K562 (cell line): ENCODE results near the gene ZNF485. TPM values are rescaled to one million over a fixed set of nuclear protein-coding genes. Genes with fewer than 3 reads are reported as not detected.

Source experiments
- CEBPG ChIP-seq, 3 experiments: fragments of 200-800 bp in 1 of 3; sonication (Bioruptor generic) in 1 of 3; sonication (generic) in 1 of 3; formaldehyde crosslinking in 1 of 3; IDR thresholded peaks in 2 of 3; conservative IDR thresholded peaks in 1 of 3; 2 replicates each; pipeline versions ENCODE4 v1.6.1 to v1.8.0; 2016 to 2022; ENCODE audit warnings: missing compliant biosample characterization in 2 of 3, missing genetic modification characterization in 2 of 3, mild to moderate bottlenecking in 1 of 3, missing genetic modification reagents in 1 of 3
- CLOCK ChIP-seq: fragments of 250-450 bp; sonication (Bioruptor Pico); IDR thresholded peaks from 2 replicates; pipeline ENCODE4 v1.4.0; 2020; ENCODE audit warnings: mild to moderate bottlenecking, moderate library complexity, borderline replicate concordance
- E2F4 ChIP-seq: sonication (generic); formaldehyde crosslinking; IDR thresholded peaks from 2 replicates; pipeline ENCODE4 v1.8.0; 2022; ENCODE audit warnings: mild to moderate bottlenecking, low read depth, missing genetic modification reagents
- ETV5 ChIP-seq: sonication (generic); formaldehyde crosslinking; IDR thresholded peaks from 2 replicates; pipeline ENCODE4 v1.4.0; 2020; ENCODE audit warnings: low read depth, mild to moderate bottlenecking, missing genetic modification reagents
- FOXP1 ChIP-seq: sonication (generic); formaldehyde crosslinking; IDR thresholded peaks from 2 replicates; pipeline ENCODE4 v1.8.0; 2022; ENCODE audit warnings: mild to moderate bottlenecking, missing genetic modification reagents
- GMEB1 ChIP-seq: fragments of 250-450 bp; sonication (Bioruptor Pico); IDR thresholded peaks from 2 replicates; pipeline ENCODE4 v1.4.0; 2020; ENCODE audit warnings: mild to moderate bottlenecking
- HOXB6 ChIP-seq: fragments of 250-450 bp; sonication (Bioruptor Pico); IDR thresholded peaks from 2 replicates; pipeline ENCODE4 v1.5.1; 2022; ENCODE audit warnings: mild to moderate bottlenecking, borderline replicate concordance
- MAFG ChIP-seq: fragments of 450-650 bp; conservative IDR thresholded peaks from 2 replicates; pipeline ENCODE4 v1.6.1; 2016; ENCODE audit warnings: missing genetic modification characterization, missing compliant biosample characterization
- MYC ChIP-seq, 2 experiments: fragments of 250-450 bp in 1 of 2; sonication (Bioruptor Pico) in 1 of 2; IDR thresholded peaks; 2 replicates each; pipeline versions ENCODE4 v1.5.1 to v1.6.1; 2012 to 2021; ENCODE audit warnings: low read depth in 2 of 2, borderline replicate concordance in 1 of 2, improper control_type of control experiment in 1 of 2, low read length in 1 of 2, mild to moderate bottlenecking in 1 of 2, moderate library complexity in 1 of 2
- NFIC ChIP-seq: fragments of 450-650 bp; IDR thresholded peaks from 2 replicates; pipeline ENCODE4 v1.6.1; 2017; ENCODE audit warnings: mild to moderate bottlenecking, inconsistent platforms
- NFYB ChIP-seq: IDR thresholded peaks from 2 replicates; pipeline ENCODE4 v1.6.1; 2011; ENCODE audit warnings: mild to moderate bottlenecking, moderate library complexity; ENCODE audit not compliant: insufficient read length; ENCODE audit errors: extremely low read depth
- STAT5A ChIP-seq: IDR thresholded peaks from 2 replicates; pipeline ENCODE4 v1.6.1; 2012; ENCODE audit warnings: low read length, inconsistent platforms, borderline replicate concordance
- TCFL5 ChIP-seq: fragments of 250-450 bp; sonication (Bioruptor Pico); conservative IDR thresholded peaks from 2 replicates; pipeline ENCODE4 v1.6.1; 2021; ENCODE audit warnings: mild to moderate bottlenecking, moderate library complexity, matching md5 sums
- TSHZ1 ChIP-seq: fragments of 250-450 bp; sonication (Bioruptor Pico); IDR thresholded peaks from 2 replicates; pipeline ENCODE4 v1.4.0; 2020; ENCODE audit warnings: mild to moderate bottlenecking, moderate library complexity
- ZEB2 ChIP-seq: fragments of 450-650 bp; IDR thresholded peaks from 2 replicates; pipeline ENCODE4 v1.6.1; 2016
- ZNF263 ChIP-seq: sonication (generic); formaldehyde crosslinking; IDR thresholded peaks from 2 replicates; pipeline ENCODE4 v1.8.0; 2022; ENCODE audit warnings: mild to moderate bottlenecking, missing genetic modification reagents, borderline replicate concordance
- ZNF551 ChIP-seq: fragments of 250-450 bp; sonication (Bioruptor Pico); IDR thresholded peaks from 2 replicates; pipeline ENCODE4 v1.5.0; 2021; ENCODE audit warnings: mild to moderate bottlenecking, moderate library complexity
- polyA plus RNA-seq, 8 experiments: library from polyadenylated mRNA; depleted of rRNA in 4 of 8; stranded (reverse) in 5 of 8; unstranded in 3 of 8; fragments of >200 nt; fragmentation: Nextera tagmentation in 2 of 8; fragmentation: Illumina TruSeq in 1 of 8; extraction: Ambion mirVana in 2 of 8; extraction: Trizol in 1 of 8; gene quantifications; 2 replicates each; pipeline versions ENCODE4 v1.2.1 to v1.2.3, GENCODE V29; 2011 to 2014; ENCODE audit warnings: inconsistent platforms in 1 of 8, missing spikeins in 1 of 8
- total RNA-seq, 7 experiments: library from RNA; depleted of rRNA in 6 of 7; stranded (reverse); fragments of >200 nt in 6 of 7; fragmentation: Illumina TruSeq in 2 of 7; extraction: Trizol in 2 of 7; gene quantifications; 2 replicates each; pipeline versions ENCODE4 v1.2.1 to v1.2.3, GENCODE V29; 2011 to 2021; ENCODE audit warnings: low replicate concordance in 1 of 7

ZNF485 gene
- total and polyA plus RNA-seq, 9 of the 15 experiments (the other 6 are each of a cell fraction or from before 2014, with no cell fraction given): 8.0 to 18.7 (median 11.9) TPM

- TF ChIP-seq TCFL5 (CRISPR knock-in tag) (no peak), ZNF263 (no peak), CLOCK (CRISPR knock-in tag) (no peak), NFIC (peak; percentile 82), GMEB1 (CRISPR knock-in tag) (no peak), TSHZ1 (CRISPR knock-in tag) (no peak), MAFG (tag) (no peak), FOXP1 (CRISPR knock-in tag) (peak; percentile 79; the same call in 1 of the 2 replicates), ETV5 (no peak), HOXB6 (CRISPR knock-in tag) (no peak), NFYB (no peak), ZNF551 (CRISPR knock-in tag) (no peak), ZEB2 (no peak), MYC (IDR thresholded peaks at IDR 0.05; ENCODE audit: low read depth, low read length) (peak; percentile 99), MYC (CRISPR knock-in tag; IDR thresholded peaks at IDR 0.05; ENCODE audit: borderline replicate concordance, low read depth) (peak; percentile 89), CEBPG (CRISPR knock-in tag; IDR thresholded peaks at IDR 0.05) (no peak), CEBPG (tag; conservative IDR thresholded peaks at IDR 0.05 in 1 of 2, IDR thresholded peaks at IDR 0.05 in 1 of 2) (no peak), E2F4 (no peak), STAT5A (0 out of 2 replicates have a peak, but pooled peaks have one; percentile 4)
Measured at GRCh38 chr10:43606323-43607198, at the start of gene ZNF485 (continued).
